Esophagus squamous epithelium (tissue), 4 donors: ENCODE results near the gene HECTD2.
"Not testable (repeated sequence)": the region's sequence is repeated elsewhere in the genome, so short reads cannot be mapped to it uniquely, and the experiment has no call there.

ENCODE experiments used
- POLR2A ChIP-seq, 4 donors: fragments of 450-650 bp; IDR thresholded peaks; one replicate each; pipeline ENCODE4 v1.6.1; 2017; ENCODE audit warnings: antibody characterized with exemption in 4 of 4, mild to moderate bottlenecking in 4 of 4, moderate library complexity in 3 of 4
- TF ChIP-seq, protein P1 (sequence below), 6 experiments: fragments of 450-650 bp in 4 of 6; fragments of 200-600 bp in 2 of 6; sonication (generic) in 2 of 6; IDR thresholded peaks; one replicate each; pipeline ENCODE4 v1.5.1; 2016 to 2019; ENCODE audit warnings: antibody characterized with exemption in 6 of 6, mild to moderate bottlenecking in 4 of 6, moderate library complexity in 4 of 6

DNA sequence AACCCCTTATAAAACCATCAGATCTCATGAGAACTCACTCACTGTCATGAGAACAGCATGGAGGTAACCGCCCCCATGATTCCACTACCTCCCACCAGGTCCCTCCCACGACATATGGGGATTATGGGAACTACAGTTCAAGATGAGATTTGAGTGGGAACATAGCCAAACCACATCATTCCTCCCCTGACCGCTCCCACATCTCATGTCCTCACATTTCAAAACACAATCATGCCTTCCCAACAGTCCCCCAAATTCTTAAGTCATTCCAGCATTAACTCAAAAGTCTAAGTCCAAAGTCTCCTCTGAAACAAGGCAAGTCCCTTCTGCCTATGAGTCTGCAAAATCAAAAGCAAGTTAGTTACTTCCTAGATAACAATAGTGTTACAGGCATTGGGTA is 150.7 kb downstream of the HECTD2 start:
- TF ChIP-seq, protein P1, sequence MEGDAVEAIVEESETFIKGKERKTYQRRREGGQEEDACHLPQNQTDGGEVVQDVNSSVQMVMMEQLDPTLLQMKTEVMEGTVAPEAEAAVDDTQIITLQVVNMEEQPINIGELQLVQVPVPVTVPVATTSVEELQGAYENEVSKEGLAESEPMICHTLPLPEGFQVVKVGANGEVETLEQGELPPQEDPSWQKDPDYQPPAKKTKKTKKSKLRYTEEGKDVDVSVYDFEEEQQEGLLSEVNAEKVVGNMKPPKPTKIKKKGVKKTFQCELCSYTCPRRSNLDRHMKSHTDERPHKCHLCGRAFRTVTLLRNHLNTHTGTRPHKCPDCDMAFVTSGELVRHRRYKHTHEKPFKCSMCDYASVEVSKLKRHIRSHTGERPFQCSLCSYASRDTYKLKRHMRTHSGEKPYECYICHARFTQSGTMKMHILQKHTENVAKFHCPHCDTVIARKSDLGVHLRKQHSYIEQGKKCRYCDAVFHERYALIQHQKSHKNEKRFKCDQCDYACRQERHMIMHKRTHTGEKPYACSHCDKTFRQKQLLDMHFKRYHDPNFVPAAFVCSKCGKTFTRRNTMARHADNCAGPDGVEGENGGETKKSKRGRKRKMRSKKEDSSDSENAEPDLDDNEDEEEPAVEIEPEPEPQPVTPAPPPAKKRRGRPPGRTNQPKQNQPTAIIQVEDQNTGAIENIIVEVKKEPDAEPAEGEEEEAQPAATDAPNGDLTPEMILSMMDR (IDR thresholded peaks at IDR 0.05) = not testable (repeated sequence)
- TF ChIP-seq POLR2A (IDR thresholded peaks at IDR 0.05) = not testable (repeated sequence)
